NCI-H1417 (cell line): Measurements from ENCODE around the gene SH3PXD2A.
"Not testable (repeated sequence)": the region's sequence is repeated elsewhere in the genome, so short reads cannot be mapped to it uniquely, and the experiment has no call there.

ENCODE experiments used
- DNase-seq, 3 experiments: peaks; one replicate each; lab custom pipeline; 2025; lab: John Stamatoyannopoulos, UW

The SH3PXD2A gene

DNA sequence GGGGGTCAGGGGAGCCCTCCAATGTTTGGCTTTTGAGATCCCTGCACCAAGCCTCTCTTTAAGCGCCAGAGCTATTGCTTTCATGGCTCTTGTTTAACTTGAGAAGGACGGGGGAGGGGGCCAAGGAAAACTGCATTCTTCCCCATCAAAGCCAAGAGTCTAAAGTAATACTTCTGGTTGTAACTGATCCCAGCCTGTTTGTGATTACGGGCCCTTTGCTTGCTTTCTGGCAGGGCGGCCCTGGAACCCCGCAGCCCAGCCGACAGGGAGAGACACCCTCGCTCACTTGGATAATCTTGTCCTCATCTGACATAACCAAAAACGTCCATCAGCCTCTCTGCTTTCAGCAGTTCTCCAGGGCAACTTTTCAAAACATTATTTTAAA lies 207.1 kb downstream of the SH3PXD2A start:
- DNase-seq, result no peak

DNA sequence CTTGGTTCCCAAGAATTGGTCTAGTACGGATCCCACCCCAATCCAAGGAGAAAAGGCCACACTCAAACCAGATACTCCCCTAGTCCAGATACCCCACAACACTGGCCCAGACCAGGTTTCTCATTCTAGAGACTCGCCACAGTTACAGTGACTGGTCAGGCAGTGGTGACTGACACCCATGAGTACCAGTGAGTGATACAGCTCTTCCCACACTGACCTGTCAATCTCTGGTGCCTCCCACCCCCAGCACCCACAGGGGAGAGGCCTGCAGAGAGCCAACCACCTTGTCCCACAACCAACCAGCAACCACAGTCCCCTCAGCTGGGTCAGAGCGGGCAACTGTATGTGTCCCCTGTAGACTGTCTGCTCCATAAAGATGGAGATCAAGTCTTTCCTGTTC lies 209.1 kb downstream of the SH3PXD2A start:
- DNase-seq, result no peak

DNA sequence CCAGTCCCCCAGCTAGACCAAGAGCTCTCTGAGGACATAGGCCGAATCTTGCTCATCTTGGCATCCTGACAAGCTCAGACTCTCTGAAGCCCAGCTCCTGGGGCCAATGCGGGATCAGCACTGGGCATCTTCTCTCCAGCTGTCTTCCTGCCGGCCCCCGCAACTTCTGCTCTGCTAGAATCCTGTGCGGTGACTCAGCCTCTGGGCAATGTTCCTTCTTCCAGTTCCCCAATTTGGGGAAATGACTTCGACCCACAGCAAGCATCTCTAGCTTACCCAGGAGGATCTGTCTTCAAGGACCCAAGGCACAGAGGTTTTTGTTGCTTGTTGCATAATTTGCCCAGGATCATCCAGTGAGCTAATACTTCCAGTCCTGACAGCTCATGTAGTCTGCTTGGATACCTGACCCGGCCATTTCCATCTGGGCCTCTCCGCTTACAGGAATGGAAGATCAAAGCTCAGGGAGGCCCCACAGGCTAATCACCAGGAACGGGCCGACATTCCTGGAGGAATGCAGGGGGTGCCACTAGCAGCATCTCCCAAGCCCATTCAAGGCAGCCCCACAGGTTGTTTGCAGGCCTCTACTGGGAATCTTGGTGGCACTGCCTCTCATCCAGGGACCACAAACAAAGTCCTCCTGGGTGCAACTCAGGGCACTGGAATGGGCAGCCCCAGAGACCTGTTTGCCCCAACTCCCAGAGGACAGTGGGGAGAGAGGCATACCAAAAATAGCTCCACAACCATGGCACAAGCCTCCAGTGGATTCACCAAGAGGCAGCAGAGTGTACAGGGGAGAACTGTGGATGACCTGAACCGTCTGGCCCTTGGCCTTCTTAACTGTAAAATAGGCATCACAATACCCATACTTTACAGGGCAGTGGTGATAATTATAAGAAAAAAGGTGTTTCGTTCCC lies 210.0 kb downstream of the SH3PXD2A start:
- DNase-seq, result no peak

DNA sequence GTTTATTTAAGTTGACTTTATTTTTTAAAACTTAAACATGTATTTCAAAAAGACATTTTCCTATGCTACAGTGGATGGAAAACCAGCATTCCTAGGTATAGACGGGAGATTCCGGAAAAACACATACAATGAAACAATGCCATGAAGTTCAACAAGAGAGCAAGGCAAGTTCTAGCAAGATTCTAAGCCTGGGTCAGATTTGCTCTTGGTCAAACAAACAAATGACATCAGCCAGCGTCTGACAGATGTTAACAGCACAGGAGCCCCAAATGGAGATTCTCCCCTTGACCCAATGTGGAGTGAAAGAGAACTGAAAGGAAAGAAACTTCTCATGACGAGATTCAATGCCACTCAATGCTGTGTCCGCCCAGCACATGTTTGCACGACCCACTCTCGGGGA lies 212.0 kb downstream of the SH3PXD2A start:
- no peak for DNase-seq

DNA sequence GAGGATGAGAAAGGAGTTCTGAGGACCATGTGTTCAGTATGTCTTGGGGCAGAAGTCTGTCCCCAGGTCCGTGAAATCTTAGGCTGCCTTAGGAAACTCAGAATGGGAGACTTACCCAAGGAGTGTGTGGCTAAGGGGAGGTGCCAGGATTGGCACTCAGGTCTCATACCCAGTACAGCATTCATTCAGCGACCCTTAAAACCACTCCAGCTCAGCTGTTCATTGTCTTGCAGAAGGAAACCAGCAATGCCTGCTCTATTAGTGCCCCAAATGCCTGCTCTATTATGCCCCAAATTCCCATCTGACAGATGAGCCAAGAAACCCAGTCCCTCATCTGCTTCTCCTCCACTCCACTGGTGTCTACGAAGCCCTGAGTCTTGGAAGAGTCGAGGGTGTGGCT lies 214.1 kb downstream of the SH3PXD2A start:
- DNase-seq, result no peak

GRCh38 chr10:103640436-103641181 lies 214.8 kb downstream of the SH3PXD2A start:
- no peak for DNase-seq

DNA sequence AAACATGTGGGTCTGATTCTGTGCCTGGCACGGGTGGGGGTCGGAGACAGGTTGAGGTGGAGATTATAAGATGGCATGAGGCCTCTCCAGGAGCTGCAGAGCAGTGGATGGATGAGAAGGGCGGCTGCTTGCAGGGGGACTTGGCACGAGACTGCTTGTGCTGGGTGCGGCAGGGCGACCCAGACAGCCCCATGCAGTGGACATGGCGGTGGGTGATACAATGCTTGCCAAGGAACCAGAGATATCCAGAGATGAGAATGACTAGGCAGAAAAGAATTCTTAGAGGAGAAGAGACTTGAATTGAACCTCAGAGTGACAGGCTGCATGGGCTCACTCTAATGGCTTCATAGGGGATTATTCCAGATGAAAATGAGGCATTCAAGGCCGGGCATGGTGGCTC lies 216.4 kb downstream of the SH3PXD2A start:
- DNase-seq, result no peak

DNA sequence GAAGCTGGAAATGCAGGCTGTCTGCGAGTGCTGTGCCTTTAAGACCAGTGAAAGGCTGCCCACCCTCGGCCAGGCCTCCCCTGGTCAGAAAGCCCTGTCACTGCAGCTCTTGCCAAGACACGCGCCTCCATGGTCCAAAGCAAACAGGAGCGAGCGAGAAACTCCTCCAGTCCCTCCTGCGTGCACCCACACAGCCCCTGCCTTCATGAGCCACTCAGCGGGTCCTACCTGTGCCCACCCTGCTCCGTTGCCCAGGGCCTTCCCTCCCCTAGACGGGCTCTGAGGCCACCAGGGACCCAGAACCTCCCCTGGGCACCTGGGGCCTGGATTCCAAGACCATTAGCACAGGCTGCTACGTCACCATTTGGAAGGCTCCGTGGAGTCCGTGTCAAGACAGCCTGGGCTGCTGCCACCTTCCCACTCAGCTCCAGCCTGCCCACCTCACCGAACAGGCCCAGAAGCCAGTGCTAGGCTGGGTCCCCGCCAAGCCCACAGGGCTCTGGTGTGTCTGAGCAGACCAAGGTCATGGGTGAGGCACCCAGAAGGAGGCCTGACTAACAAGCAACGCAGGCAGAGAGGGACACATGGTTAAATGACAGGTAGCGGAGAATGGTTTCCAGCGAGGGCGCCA lies 217.3 kb downstream of the SH3PXD2A start:
- no peak for DNase-seq

DNA sequence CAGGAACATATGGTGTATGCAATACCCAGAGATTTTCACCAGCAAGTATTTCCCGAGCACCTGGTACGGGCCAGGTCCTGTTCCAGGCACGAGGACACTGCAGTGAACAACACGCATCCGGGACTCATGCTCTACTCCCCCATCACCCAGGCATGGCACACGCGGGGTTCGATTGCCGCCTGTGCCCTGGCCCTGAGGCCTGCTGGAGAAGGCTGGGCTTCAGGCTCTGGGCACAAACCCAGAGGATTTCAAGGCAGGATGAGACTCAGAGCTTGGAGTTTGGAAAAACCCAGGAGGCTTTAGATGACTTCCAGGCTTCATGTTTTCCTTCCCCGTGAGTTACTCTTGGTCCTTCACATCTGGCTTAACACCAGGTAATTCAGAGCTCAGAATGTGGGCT lies 218.4 kb downstream of the SH3PXD2A start:
- no peak for DNase-seq

DNA sequence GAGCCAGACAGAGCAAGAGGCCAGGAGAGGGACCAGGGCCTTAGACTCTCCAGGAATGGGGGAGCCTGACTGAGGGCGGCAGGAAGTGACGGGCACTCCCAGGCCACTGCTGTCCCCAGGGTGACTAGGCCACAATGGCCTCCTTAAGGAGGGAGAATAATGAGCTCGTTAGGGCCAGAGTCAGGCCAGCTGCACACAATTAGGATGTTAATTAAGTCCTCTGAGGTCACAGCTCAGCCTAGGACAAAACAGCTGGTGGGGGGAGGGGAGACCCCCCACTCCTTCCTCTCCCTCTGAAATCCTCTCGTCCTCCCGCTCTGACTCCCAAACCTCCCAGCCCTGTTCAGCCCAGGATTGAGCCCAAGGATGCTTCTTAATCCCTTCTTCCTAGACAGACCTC lies 218.9 kb downstream of the SH3PXD2A start:
- peak in 1 of 3 experiments; percentile 4 for DNase-seq

- DNase-seq, result no peak
These were observed 219.8 kb downstream of the SH3PXD2A start for GRCh38 chr10:103635580-103635979.

DNA sequence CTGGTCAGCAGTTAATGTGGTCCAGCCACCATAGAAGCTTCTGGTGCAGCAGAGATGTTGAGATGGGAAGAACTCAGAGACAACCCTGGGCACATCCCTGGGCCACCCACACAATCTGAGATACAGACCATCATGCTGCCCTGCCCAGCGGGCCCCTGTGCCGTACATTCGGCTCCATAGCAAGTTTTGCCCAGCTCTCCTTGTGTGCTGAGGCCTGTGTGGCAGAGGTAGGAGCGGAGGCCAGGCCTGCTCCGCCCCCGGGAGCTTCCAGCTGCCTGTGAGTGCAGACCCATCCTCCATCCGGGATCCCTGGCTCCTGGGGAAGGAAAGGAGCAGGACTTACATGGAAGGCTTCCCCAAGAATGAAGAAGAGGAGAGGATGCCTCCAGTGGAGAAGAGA lies 221.5 kb downstream of the SH3PXD2A start:
- no peak for DNase-seq

DNA sequence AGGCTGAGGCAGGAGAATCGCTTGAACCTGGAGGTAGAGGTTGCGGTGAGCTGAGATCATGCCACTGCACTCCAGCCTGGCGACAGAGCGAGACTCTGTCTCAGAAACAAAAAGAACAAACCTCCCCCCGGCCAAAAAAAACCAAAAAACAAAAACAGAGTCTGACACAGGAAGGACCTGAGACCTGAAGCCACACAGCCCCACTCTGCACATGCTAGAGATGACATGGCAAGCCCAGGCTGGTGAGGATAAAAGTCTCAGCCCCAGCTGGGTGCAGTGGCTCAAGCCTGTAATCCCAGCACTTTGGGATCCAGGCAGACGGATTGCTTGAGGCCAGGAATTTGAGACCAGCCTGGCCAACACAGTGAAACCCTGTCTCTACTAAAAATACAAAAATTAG lies 222.5 kb downstream of the SH3PXD2A start:
- not testable (repeated sequence) for DNase-seq

DNA sequence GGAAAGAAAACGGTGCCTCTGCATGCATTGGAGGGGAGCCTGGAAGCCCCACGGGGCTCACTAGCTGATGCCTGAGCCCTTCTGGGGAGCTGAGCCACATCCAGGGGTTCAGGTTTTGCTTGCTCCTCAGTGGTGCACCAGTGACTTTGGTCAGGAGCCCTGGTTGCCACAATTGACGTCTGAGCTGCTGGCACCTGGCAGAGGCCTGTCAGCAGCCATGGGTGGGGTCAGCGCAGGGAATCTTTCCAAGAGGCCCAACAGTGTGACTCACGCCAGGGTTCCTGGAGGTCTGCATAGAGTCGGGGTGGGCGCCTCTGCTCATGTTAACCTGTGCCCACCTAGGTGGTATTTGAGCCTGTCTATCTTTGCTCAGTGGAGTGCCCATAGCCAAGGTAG lies 223.1 kb downstream of the SH3PXD2A start:
- DNase-seq, result no peak

DNA sequence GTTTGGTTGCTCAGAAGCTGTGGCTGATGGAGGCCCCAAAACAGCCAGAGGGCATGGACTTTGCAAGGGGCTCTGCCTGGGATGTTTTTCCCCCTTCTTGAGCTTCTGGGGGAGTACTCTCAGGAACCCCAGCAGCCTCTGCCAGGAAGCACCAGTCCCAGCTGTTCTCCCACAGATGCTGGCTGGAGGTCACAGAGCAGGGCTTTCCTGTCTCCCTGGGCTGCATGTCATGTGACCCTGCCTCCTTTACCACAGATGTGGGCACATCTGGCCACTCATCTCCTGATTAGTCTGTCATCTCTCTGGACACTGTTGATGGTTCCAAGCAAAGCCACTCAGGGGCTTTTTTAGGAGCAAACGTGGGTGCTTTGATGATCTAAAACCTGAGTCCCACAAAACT lies 225.2 kb downstream of the SH3PXD2A start:
- no peak for DNase-seq

DNA sequence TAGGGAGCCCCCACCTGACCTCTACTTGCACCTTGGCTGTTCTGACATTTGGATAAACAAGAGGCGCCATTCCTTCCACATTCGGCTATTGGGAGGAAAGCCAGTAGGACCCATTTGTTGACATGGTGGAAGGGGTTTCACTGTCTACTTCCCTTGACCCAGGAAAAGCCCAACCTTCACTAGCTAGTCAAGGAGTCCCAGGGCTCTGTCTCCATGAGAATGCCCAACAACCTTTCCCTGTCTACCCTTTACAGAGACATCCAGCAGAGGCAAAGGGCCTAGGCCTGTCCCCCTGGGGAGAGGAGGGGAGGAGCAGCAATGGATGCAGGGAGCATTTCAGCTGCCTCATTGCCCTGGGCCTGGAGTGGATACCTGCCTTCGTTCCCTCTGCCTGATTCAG lies 225.8 kb downstream of the SH3PXD2A start:
- DNase-seq, result no peak

DNA sequence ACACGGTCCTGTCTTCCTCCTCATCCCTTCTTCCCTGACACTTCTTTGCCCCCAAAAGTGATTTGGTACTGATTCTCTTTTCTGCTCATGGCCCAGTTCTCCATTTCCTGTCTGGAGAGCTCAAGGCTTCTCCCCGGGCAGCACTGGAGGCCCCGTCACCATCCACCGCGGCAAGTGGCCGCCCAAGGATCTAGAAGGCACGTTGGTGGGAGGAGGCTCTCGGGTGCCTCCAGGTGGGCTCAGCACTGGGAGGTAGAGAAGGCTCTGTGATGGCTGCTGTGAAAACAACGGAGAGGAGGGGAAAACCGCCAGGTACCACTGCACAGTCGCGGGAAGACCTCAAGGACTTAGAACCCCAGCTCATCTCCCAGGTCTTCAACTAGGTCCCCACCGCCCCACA lies 227.5 kb downstream of the SH3PXD2A start:
- no peak for DNase-seq

GRCh38 chr10:103627111-103627892 lies 228.1 kb downstream of the SH3PXD2A start:
- peak in 1 of 3 experiments; percentile 32 for DNase-seq

GRCh38 chr10:103626178-103626577 lies 229.2 kb downstream of the SH3PXD2A start:
- no peak for DNase-seq

GRCh38 chr10:103622935-103623574 lies 232.3 kb downstream of the SH3PXD2A start:
- DNase-seq, result no peak

- no peak for DNase-seq
These were observed 233.1 kb downstream of the SH3PXD2A start for GRCh38 chr10:103622286-103622685.

GRCh38 chr10:103621783-103622125 lies 233.6 kb downstream of the SH3PXD2A start:
- no peak for DNase-seq
